Esophagus (tissue), 2 donors: ENCODE measurements around the gene GRIN2C. TPM values are rescaled to one million over a fixed set of nuclear protein-coding genes. Genes with fewer than 3 reads are reported as not detected.

Experiments
- H3K27ac ChIP-seq, 2 donors: one replicate each; pipeline ENCODE4 v1.5.1; 2013; ENCODE audit warnings: low read depth in 2 of 2, mild to moderate bottlenecking in 2 of 2, inconsistent platforms in 1 of 2, low read length in 1 of 2, moderate library complexity in 1 of 2
- H3K27me3 ChIP-seq, 2 donors: one replicate each; pipeline ENCODE4 v1.6.1; 2013; ENCODE audit warnings: low read length in 2 of 2, control low read depth in 1 of 2, mild to moderate bottlenecking in 1 of 2; ENCODE audit not compliant: insufficient read depth in 2 of 2, control insufficient read depth in 1 of 2
- H3K36me3 ChIP-seq, 2 donors: one replicate each; pipeline ENCODE4 v1.6.1; 2013; ENCODE audit warnings: low read length in 1 of 2; ENCODE audit not compliant: control insufficient read depth in 2 of 2, insufficient read depth in 2 of 2
- H3K4me1 ChIP-seq, 2 donors: one replicate each; pipeline ENCODE4 v1.6.1; 2013; ENCODE audit warnings: low read length in 1 of 2; ENCODE audit not compliant: control insufficient read depth in 2 of 2, insufficient read depth in 2 of 2
- H3K4me3 ChIP-seq, 2 donors: one replicate each; pipeline ENCODE4 v1.5.1; 2013; ENCODE audit warnings: low read length in 2 of 2, mild to moderate bottlenecking in 2 of 2, low read depth in 1 of 2, moderate library complexity in 1 of 2
- H3K9me3 ChIP-seq, 2 donors: one replicate each; pipeline ENCODE4 v1.6.1; 2013; ENCODE audit warnings: mild to moderate bottlenecking in 2 of 2, low read depth in 1 of 2, low read length in 1 of 2, moderate library complexity in 1 of 2; ENCODE audit not compliant: control insufficient read depth in 2 of 2, insufficient read depth in 1 of 2
- WGBS, 2 donors: extraction: QIAGEN DNeasy Blood & Tissue Kit; methylation state at CpG; one replicate each; pipeline ENCODE4 v1.1.7; 2013; 5-methylcytosine and 5-hydroxymethylcytosine counted together
- polyA plus RNA-seq, 2 donors: library from polyadenylated mRNA; stranded (reverse); fragments of 200-250 nt; gene quantifications; one replicate each; pipeline ENCODE4 v1.2.3, GENCODE V29; 2013
- donor health status: healthy with polysubstance abuse.
- donor health status: Bipolar disorder and iron deficiency.

The GRIN2C gene
- polyA plus RNA-seq, 2 donors, result 0.08 to 0.10 TPM

DNA sequence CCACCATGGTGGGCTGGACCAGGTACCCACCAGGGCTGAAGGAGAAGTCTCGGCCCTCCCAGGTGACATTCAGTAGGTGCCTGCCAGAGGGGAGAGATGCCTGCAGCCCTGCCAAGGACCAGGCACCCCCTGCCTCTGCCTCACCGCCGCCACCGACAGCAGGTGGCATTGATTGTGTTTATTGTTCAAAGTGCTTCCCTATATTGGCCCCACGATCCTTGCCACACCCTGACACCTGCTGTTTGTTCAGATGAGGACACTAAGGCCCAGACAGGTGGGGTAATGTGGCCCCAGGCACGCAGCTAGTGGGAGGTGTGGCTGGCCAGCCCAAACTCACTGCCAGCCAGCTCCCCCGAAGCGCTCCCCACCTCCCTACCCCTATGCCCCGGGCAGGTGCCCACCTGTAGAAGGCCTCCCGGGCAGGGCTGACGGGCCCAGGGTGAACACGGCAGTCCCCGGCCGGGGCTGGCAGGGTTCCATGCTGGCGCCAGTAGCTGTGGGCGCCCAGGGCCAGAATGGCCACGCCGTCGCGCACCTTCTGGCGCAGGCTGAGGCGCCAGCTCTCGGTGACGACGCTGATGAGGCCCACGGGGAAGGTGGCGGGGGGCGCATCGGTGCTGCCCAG, 8.0 kb downstream of the GRIN2C start:
- peaks cover 4 to 10% of the 10 kb centered on the region in 2 donors for H3K27me3 ChIP-seq
- 63 to 67% methylated on average over 22 to 29 of the region's 29 CpGs for WGBS, 2 donors
- no peaks in the 10 kb centered on the region for H3K36me3 ChIP-seq
- no peak overlapping the region for H3K4me3 ChIP-seq
- peaks cover 3 to 6% of the 10 kb centered on the region in 2 donors for H3K4me1 ChIP-seq
- peaks cover 4 to 6% of the 10 kb centered on the region in 2 donors for H3K9me3 ChIP-seq
- no peak overlapping the region for H3K27ac ChIP-seq

DNA sequence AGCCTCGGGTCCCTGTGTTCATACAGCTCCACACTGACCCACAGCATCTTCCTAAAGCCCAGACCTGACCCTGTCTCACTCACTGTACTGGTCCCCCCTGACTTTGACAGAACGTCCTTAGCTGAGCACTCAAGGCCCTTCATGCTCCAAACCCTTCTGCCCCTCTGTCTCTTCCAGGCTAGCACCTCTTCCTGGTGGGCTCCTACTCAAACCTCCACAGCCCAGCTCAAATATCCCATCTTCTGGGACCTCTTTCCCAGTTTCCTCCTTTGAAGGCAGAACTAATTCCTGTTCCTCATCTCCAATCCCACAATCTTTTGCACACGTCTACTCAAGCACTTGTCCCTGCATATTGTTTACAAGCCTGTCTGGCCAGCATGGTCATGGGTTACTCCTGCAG, 8.8 kb downstream of the GRIN2C start:
- H3K4me3 ChIP-seq, result no peak overlapping the region
- no peaks in the 10 kb centered on the region for H3K36me3 ChIP-seq
- WGBS, 2 donors, result 63 to 73% methylated on average over 3 of the region's 3 CpGs
- peaks cover 4 to 6% of the 10 kb centered on the region in 2 donors for H3K9me3 ChIP-seq
- H3K4me1 ChIP-seq, result peaks cover 3 to 7% of the 10 kb centered on the region in 2 donors
- peaks cover 4 to 9% of the 10 kb centered on the region in 2 donors for H3K27me3 ChIP-seq
- H3K27ac ChIP-seq, result no peak overlapping the region

DNA sequence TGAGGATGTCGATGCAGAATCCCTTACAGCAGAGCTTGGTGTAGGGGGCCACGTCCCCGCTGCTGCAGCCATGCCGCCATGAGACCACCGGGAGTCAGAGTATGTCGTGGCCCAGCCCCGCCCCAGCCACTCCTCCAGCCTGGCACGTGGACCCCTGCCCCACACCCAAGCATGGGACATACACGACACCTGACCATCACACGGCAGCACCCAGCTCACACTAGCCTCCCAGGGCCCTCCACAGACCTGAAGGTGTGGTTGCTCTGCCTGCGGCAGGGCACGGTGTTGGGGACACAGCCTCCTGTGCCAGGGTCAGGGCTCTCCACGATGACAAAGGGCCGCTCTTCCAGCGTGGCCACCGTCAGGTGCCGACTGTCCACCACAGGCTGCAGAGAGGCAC, 9.4 kb downstream of the GRIN2C start:
- H3K4me1 ChIP-seq, result peaks cover 3 to 10% of the 10 kb centered on the region in 2 donors
- H3K36me3 ChIP-seq, result no peaks in the 10 kb centered on the region
- WGBS, 2 donors, result 84 to 87% methylated on average over 17 of the region's 17 CpGs
- peaks cover 4 to 9% of the 10 kb centered on the region in 2 donors for H3K27me3 ChIP-seq
- H3K27ac ChIP-seq, result no peak overlapping the region
- no peak overlapping the region for H3K4me3 ChIP-seq
- H3K9me3 ChIP-seq, result peaks cover 4 to 6% of the 10 kb centered on the region in 2 donors

DNA sequence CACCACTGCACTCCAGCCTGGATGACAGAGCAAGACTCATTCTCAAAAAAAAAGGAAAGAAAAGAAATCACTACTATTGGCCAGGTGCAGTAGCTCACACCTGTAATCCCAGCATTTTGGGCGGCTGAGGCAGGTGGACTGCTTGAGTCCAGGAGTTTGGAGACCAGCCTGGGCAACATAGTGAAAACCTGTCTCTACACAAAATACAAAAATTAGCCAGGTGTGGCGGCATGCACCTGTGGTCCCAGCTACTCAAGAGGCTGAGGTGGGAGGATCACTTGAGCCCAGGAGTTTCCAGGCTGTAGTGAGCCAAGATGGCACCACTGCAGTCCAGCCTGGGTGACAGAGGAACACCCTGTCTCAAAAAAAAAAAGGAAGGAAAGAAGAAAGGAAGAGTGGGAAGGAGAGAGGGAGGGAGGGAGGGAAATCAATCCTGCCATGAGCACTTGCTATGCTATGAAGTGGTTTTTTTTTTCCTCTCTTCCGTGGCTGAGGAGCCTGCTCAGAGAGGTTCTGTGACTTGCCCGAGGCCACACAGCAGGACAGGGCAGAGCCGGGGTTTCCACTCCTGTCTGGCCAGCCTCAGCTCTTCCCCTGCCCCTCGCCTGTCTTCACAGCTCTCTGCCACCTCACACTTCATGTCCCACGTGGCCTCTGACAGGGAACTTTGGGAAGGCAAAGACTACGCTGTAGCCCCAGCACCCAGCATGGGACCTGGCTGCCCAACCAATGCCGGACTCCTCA, 10.9 kb downstream of the GRIN2C start:
- peaks cover 4 to 6% of the 10 kb centered on the region in 2 donors for H3K9me3 ChIP-seq
- no peak overlapping the region for H3K27ac ChIP-seq
- no peak overlapping the region for H3K4me3 ChIP-seq
- H3K36me3 ChIP-seq, result no peaks in the 10 kb centered on the region
- peaks cover 4 to 9% of the 10 kb centered on the region in 2 donors for H3K27me3 ChIP-seq
- 65 to 72% methylated on average over 8 to 9 of the region's 9 CpGs for WGBS, 2 donors
- H3K4me1 ChIP-seq, result peaks cover 3 to 10% of the 10 kb centered on the region in 2 donors

DNA sequence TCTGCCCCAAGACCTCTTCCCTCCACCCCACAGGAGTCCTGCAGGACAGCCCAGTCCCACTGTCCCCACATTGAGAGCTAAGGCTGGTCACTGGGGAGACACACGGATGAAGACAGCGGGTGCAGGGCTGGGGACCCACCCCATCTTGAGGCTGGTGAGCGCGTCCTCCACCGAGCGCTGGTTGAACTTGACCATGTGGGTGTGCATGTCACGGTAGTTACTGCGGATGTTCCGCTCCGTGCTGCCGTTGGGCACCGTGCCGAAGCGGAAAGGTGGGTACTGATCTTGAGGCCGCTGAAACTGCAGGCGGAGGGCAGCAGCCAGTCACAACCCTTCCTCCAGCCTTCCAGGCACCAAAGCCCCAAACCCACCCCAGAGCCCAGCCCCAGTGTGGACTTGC, 13.1 kb downstream of the GRIN2C start:
- no peaks in the 10 kb centered on the region for H3K27me3 ChIP-seq
- H3K9me3 ChIP-seq, result no peaks in the 10 kb centered on the region
- H3K4me3 ChIP-seq, result no peak overlapping the region
- 95 to 96% methylated on average over 16 of the region's 16 CpGs for WGBS, 2 donors
- H3K27ac ChIP-seq, result no peak overlapping the region
- H3K36me3 ChIP-seq, result no peaks in the 10 kb centered on the region
- H3K4me1 ChIP-seq, result peaks cover 3 to 13% of the 10 kb centered on the region in 2 donors

DNA sequence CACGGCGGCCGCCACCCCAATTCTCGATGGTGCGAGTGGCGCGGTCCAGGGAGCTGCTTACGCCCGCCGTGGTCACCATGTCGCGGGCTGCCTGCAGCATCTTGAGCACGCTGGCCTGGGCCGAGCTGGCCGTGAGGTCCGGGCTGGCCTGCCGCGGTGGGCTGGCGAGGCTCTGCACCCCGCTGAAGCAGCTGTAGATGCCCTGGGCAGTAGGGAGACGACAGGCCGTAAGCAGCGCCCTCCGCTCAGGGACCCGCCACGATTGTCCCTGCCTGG, 16.4 kb downstream of the GRIN2C start:
- whole genome bisulfite sequencing, 2 donors, result 37 to 51% methylated on average over 16 to 26 of the region's 26 CpGs
- no peaks in the 10 kb centered on the region for H3K9me3 ChIP-seq
- peaks cover 3 to 20% of the 10 kb centered on the region in 2 donors for H3K4me1 ChIP-seq
- no peak overlapping the region for H3K4me3 ChIP-seq
- H3K27me3 ChIP-seq, result no peaks in the 10 kb centered on the region
- peaks cover 0 to 4% of the 10 kb centered on the region in 2 donors for H3K36me3 ChIP-seq
- H3K27ac ChIP-seq, result no peak overlapping the region

DNA sequence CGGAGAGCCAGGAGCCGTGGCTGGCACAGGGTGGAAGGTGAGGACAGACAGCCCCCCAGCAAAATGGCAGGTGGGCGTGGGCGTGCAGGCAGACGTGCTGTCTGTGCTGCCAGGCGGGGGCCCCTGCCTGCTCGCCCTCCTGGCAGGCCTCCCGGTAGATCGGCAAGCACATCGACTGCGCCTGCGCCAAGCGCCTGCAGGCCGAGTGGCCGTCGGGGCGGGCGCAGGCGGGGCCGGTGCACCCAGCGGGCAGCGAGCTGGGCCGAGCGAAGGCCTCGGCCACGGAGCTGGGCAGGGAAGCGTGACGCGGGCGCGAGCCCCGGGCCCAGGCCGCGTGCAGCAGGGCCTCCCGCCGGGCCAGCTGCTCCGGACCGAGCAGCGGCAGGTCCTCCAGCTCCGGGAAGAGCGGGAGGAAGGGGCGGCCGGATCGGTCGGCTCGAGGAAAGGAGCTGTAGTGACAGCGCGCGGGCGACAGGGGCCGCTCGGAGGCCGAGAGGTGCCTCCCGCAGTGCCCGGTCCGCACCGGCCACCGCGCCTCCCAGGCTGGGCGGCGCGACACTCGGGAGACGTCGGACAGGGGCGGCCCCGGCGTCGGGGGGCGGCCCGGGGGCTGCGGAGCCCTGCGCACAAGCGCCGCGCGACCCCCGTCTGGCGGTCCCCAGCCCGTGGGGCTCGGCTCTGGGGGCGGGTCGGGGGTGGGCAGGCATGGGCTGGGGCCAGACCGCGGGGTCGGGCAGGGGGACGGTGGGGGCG, 16.9 kb downstream of the GRIN2C start:
- H3K4me1 ChIP-seq, result peaks cover 3 to 20% of the 10 kb centered on the region in 2 donors
- H3K9me3 ChIP-seq, result no peaks in the 10 kb centered on the region
- peak overlapping the region; percentile 44 to 48 for H3K4me3 ChIP-seq
- peaks cover 0 to 4% of the 10 kb centered on the region in 2 donors for H3K36me3 ChIP-seq
- H3K27ac ChIP-seq, result no peak overlapping the region
- WGBS, 2 donors, result 3 to 5% methylated on average over 47 to 88 of the region's 88 CpGs
- H3K27me3 ChIP-seq, result no peaks in the 10 kb centered on the region

GRCh38 chr17:74842146-74842598, 17.5 kb downstream of the GRIN2C start:
- Histone ChIP-seq H3K27ac (no peak overlapping the region), H3K4me1 (peaks cover 3 to 20% of the 10 kb centered on the region in 2 donors), H3K36me3 (peaks cover 0 to 9% of the 10 kb centered on the region in 2 donors), H3K9me3 (no peaks in the 10 kb centered on the region), H3K27me3 (no peaks in the 10 kb centered on the region), H3K4me3 (peak overlapping the region in 1 of 2 donors; percentile 48)
- WGBS, 2 donors, result 21 to 36% methylated on average over 8 of the region's 8 CpGs

- H3K36me3 ChIP-seq, result peaks cover 4 to 19% of the 10 kb centered on the region in 2 donors
- H3K27ac ChIP-seq, result peak overlapping the region in 1 of 2 donors; percentile 10
- H3K4me1 ChIP-seq, result peaks cover 3 to 20% of the 10 kb centered on the region in 2 donors
- H3K4me3 ChIP-seq, result no peak overlapping the region
- H3K9me3 ChIP-seq, result no peaks in the 10 kb centered on the region
- H3K27me3 ChIP-seq, result no peaks in the 10 kb centered on the region
- 27 to 39% methylated on average over 13 of the region's 13 CpGs for WGBS, 2 donors
Observed at GRCh38 chr17:74840989-74841666, 18.6 kb downstream of the GRIN2C start.
